WTC11 (cell line): Measurements from ENCODE around the gene FASN. TPM values are rescaled to one million over a fixed set of nuclear protein-coding genes. Genes with fewer than 3 reads are reported as not detected.

ENCODE experiments used
- ATAC-seq: fragments of 200-7000 bp; cut with Tn5 transposase; 2 replicates; pipeline ENCODE4 v1.10.0; 2021; ENCODE audit warnings: mild to moderate bottlenecking, moderate library complexity
- CTCF ChIA-PET: fragments of 300-600 bp; sonication (Branson Sonifier 250); formaldehyde crosslinking; loops from one replicate; lab custom pipeline; 2021; ENCODE audit warnings: antibody characterized with exemption; lab: Charles Lee
- POLR2A ChIA-PET: fragments of 350-600 bp; sonication (Branson Sonifier 250); formaldehyde crosslinking; loops from one replicate; lab custom pipeline; 2021; ENCODE audit warnings: antibody characterized with exemption; lab: Charles Lee
- DNase-seq: peaks from one replicate; pipeline ENCODE4 v3.0.0; 2021; ENCODE audit warnings: low spot score
- H3K27ac Mint-ChIP-seq: 2 replicates; pipeline ENCODE4 v1.8.0; 2021; ENCODE audit warnings: mixed read lengths
- H3K27me3 Mint-ChIP-seq: 2 replicates; pipeline ENCODE4 v1.8.0; 2021; ENCODE audit warnings: low read depth, mild to moderate bottlenecking, moderate library complexity, mixed read lengths
- H3K36me3 Mint-ChIP-seq: 2 replicates; pipeline ENCODE4 v1.8.0; 2021; ENCODE audit warnings: mixed read lengths
- H3K4me1 Mint-ChIP-seq: 2 replicates; pipeline ENCODE4 v1.8.0; 2022; ENCODE audit warnings: mixed read lengths
- H3K4me3 Mint-ChIP-seq: 2 replicates; pipeline ENCODE4 v1.8.0; 2021; ENCODE audit warnings: mild to moderate bottlenecking, moderate library complexity, mixed read lengths
- H3K9me3 Mint-ChIP-seq: 2 replicates; pipeline ENCODE4 v1.8.0; 2021; ENCODE audit warnings: mixed read lengths
- AFF4 ChIP-seq: sonication (generic); formaldehyde crosslinking; IDR thresholded peaks from 2 replicates; pipeline ENCODE4 v1.8.1; 2023; ENCODE audit warnings: mild to moderate bottlenecking, missing genetic modification reagents, borderline replicate concordance
- ESRRA ChIP-seq: sonication (generic); formaldehyde crosslinking; IDR thresholded peaks from 2 replicates; pipeline ENCODE4 v1.8.1; 2022; ENCODE audit warnings: mild to moderate bottlenecking, missing genetic modification reagents, borderline replicate concordance
- NFE2L1 ChIP-seq: sonication (generic); formaldehyde crosslinking; IDR thresholded peaks from 2 replicates; pipeline ENCODE4 v1.8.1; 2023; ENCODE audit warnings: missing genetic modification reagents
- RORB ChIP-seq: fragments of 250-450 bp; sonication (Bioruptor Pico); IDR thresholded peaks from 2 replicates; pipeline ENCODE4 v1.9.0; 2021; ENCODE audit warnings: mild to moderate bottlenecking
- TEAD4 ChIP-seq: sonication (generic); formaldehyde crosslinking; IDR thresholded peaks from 2 replicates; pipeline ENCODE4 v1.8.0; 2022; ENCODE audit warnings: mild to moderate bottlenecking, missing genetic modification reagents
- ZBTB43 ChIP-seq: sonication (generic); formaldehyde crosslinking; IDR thresholded peaks from 2 replicates; pipeline ENCODE4 v1.8.1; 2023; ENCODE audit warnings: mild to moderate bottlenecking, missing genetic modification reagents
- ZMAT4 ChIP-seq: fragments of 250-450 bp; sonication (Bioruptor Pico); IDR thresholded peaks from 2 replicates; pipeline ENCODE4 v1.9.0; 2021; ENCODE audit warnings: mild to moderate bottlenecking
- ZNF121 ChIP-seq: sonication (generic); formaldehyde crosslinking; IDR thresholded peaks from 2 replicates; pipeline ENCODE4 v1.8.0; 2023; ENCODE audit warnings: missing genetic modification reagents
- ZNF219 ChIP-seq: sonication (generic); formaldehyde crosslinking; IDR thresholded peaks from 2 replicates; pipeline ENCODE4 v1.8.0; 2023; ENCODE audit warnings: missing genetic modification reagents, mild to moderate bottlenecking, borderline replicate concordance
- ZNF416 ChIP-seq: fragments of 250-450 bp; sonication (Bioruptor Pico); IDR thresholded peaks from 2 replicates; pipeline ENCODE4 v1.9.0; 2021; ENCODE audit warnings: mild to moderate bottlenecking, inconsistent platforms
- ZNF425 ChIP-seq: fragments of 250-450 bp; sonication (Bioruptor Pico); conservative IDR thresholded peaks from 2 replicates; pipeline ENCODE4 v1.9.0; 2021; ENCODE audit warnings: mild to moderate bottlenecking
- total RNA-seq: library from RNA; stranded (reverse); gene quantifications from 3 replicates; pipeline ENCODE4 v1.2.3, GENCODE V29; 2021
- TF ChIP-seq, protein P1 (sequence below): fragments of 250-450 bp; sonication (Bioruptor Pico); IDR thresholded peaks from 2 replicates; pipeline ENCODE4 v1.9.0; 2021; ENCODE audit warnings: mild to moderate bottlenecking
- TF ChIP-seq, protein P2 (sequence below): sonication (generic); formaldehyde crosslinking; IDR thresholded peaks from 2 replicates; pipeline ENCODE4 v1.8.0; 2022; ENCODE audit warnings: mild to moderate bottlenecking, missing genetic modification reagents

Gene FASN
- total RNA-seq, 1 experiment from 2014 or later = 742 TPM

GRCh38 chr17:82095777-82096708, 2.0 kb downstream of the FASN start:
- no peak for TF ChIP-seq RORB (CRISPR knock-in tag)
- TF ChIP-seq ZNF425 (CRISPR knock-in tag) = no peak
- no peak for TF ChIP-seq ZNF219 (CRISPR knock-in tag)
- TF ChIP-seq NFE2L1 = no peak
- TF ChIP-seq, protein P1, sequence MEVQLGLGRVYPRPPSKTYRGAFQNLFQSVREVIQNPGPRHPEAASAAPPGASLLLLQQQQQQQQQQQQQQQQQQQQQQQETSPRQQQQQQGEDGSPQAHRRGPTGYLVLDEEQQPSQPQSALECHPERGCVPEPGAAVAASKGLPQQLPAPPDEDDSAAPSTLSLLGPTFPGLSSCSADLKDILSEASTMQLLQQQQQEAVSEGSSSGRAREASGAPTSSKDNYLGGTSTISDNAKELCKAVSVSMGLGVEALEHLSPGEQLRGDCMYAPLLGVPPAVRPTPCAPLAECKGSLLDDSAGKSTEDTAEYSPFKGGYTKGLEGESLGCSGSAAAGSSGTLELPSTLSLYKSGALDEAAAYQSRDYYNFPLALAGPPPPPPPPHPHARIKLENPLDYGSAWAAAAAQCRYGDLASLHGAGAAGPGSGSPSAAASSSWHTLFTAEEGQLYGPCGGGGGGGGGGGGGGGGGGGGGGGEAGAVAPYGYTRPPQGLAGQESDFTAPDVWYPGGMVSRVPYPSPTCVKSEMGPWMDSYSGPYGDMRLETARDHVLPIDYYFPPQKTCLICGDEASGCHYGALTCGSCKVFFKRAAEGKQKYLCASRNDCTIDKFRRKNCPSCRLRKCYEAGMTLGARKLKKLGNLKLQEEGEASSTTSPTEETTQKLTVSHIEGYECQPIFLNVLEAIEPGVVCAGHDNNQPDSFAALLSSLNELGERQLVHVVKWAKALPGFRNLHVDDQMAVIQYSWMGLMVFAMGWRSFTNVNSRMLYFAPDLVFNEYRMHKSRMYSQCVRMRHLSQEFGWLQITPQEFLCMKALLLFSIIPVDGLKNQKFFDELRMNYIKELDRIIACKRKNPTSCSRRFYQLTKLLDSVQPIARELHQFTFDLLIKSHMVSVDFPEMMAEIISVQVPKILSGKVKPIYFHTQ = no peak
- TF ChIP-seq ZNF121 (CRISPR knock-in tag) = 0 out of 2 replicates have a peak, but pooled peaks have one; percentile 1
- no peak for TF ChIP-seq AFF4
- no peak for TF ChIP-seq TEAD4 (CRISPR knock-in tag)
- no peak for TF ChIP-seq ZNF416 (CRISPR knock-in tag)
- TF ChIP-seq ESRRA = no peak
- TF ChIP-seq, protein P2, sequence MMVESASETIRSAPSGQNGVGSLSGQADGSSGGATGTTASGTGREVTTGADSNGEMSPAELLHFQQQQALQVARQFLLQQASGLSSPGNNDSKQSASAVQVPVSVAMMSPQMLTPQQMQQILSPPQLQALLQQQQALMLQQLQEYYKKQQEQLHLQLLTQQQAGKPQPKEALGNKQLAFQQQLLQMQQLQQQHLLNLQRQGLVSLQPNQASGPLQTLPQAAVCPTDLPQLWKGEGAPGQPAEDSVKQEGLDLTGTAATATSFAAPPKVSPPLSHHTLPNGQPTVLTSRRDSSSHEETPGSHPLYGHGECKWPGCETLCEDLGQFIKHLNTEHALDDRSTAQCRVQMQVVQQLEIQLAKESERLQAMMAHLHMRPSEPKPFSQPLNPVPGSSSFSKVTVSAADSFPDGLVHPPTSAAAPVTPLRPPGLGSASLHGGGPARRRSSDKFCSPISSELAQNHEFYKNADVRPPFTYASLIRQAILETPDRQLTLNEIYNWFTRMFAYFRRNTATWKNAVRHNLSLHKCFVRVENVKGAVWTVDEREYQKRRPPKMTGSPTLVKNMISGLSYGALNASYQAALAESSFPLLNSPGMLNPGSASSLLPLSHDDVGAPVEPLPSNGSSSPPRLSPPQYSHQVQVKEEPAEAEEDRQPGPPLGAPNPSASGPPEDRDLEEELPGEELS (CRISPR knock-in tag) = 0 out of 2 replicates have a peak, but pooled peaks have one; percentile 4
- TF ChIP-seq ZBTB43 (CRISPR knock-in tag) = no peak
- TF ChIP-seq ZMAT4 (CRISPR knock-in tag) = no peak
- ChIA-PET CTCF (interaction anchor here (1.2 to 2.7 kb wide), 5 partner anchors 58 to 66 kb away, joined by 4 to 9 read pairs (median 7); partner anchors contain the start of gene DCXR), POLR2A (no interaction called here)
- Mint-ChIP-seq H3K9me3 (no peaks in the 10 kb centered on the region), H3K27ac (peak overlapping the region; percentile 91), H3K4me3 (peak overlapping the region; percentile 69), H3K36me3 (peaks cover 7% of the 10 kb centered on the region), H3K27me3 (no peaks in the 10 kb centered on the region), H3K4me1 (peaks cover 16% of the 10 kb centered on the region)
- DNase-seq = no peak
- ATAC-seq = no peak
